ENCODE measurements around the gene DUSP7.

DNA sequence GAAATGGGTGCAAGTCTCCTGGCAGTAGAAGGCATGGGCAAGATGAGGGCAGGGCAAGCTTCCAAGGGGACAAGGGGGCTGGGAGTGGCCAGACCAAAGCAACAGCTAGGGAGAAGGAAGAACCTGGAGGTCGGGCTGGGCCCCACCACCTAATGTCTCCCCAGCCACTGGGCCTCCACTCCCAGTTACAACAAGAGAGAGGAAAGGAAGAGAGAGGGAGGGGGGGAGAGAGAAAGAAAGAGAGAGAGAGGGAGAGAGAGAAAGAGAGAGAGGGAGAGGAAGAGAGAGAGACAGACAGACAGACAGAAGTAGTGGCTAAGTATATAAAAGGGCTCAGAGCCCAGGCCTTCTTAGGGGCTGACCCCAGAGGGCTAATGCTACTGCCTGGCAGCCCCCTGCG lies 6.9 kb downstream of the DUSP7 start:
- TF ChIP-seq POLR2A (IDR thresholded peaks at IDR 0.05), result no peak
- TF ChIP-seq, protein P1, sequence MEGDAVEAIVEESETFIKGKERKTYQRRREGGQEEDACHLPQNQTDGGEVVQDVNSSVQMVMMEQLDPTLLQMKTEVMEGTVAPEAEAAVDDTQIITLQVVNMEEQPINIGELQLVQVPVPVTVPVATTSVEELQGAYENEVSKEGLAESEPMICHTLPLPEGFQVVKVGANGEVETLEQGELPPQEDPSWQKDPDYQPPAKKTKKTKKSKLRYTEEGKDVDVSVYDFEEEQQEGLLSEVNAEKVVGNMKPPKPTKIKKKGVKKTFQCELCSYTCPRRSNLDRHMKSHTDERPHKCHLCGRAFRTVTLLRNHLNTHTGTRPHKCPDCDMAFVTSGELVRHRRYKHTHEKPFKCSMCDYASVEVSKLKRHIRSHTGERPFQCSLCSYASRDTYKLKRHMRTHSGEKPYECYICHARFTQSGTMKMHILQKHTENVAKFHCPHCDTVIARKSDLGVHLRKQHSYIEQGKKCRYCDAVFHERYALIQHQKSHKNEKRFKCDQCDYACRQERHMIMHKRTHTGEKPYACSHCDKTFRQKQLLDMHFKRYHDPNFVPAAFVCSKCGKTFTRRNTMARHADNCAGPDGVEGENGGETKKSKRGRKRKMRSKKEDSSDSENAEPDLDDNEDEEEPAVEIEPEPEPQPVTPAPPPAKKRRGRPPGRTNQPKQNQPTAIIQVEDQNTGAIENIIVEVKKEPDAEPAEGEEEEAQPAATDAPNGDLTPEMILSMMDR (IDR thresholded peaks at IDR 0.05 in 8 of 11, conservative IDR thresholded peaks at IDR 0.05 in 3 of 11), result no peak

All from spleen (tissue), 7 donors.